GM12891 (cell line): ENCODE data around the gene RAB4B.
A peak's percentile ranks its signal among the peaks of the same experiment; 100 is the strongest.

Source experiments
- DNase-seq: peaks from one replicate; pipeline ENCODE4 v3.0.0; 2011; ENCODE audit warnings: low spot score; ENCODE audit not compliant: insufficient read length
- FAIRE-seq: peaks from 2 replicates; lab custom pipeline; 2011; peaks lifted over from hg19 to GRCh38; lab: Jason Lieb, UNC
- PAX5 ChIP-seq: IDR thresholded peaks from 2 replicates; pipeline ENCODE4 v1.6.1; 2011; ENCODE audit warnings: low read length, moderate library complexity, mild to moderate bottlenecking; ENCODE audit not compliant: insufficient read depth, severe bottlenecking
- POLR2A ChIP-seq: IDR thresholded peaks from 2 replicates; pipeline ENCODE4 v1.6.1; 2011; ENCODE audit warnings: low read depth, low read length, control low read depth
- POLR2AphosphoS5 ChIP-seq: IDR thresholded peaks from 2 replicates; pipeline ENCODE4 v1.6.1; 2011; ENCODE audit warnings: low read depth, low read length, control low read depth
- POU2F2 ChIP-seq: IDR thresholded peaks from 2 replicates; pipeline ENCODE4 v1.6.1; 2011; ENCODE audit warnings: low read depth, mild to moderate bottlenecking, control low read depth, low read length, moderate library complexity
- SPI1 ChIP-seq: IDR thresholded peaks from 2 replicates; pipeline ENCODE4 v1.6.1; 2011; ENCODE audit warnings: low read depth, low read length, control low read depth
- TAF1 ChIP-seq: IDR thresholded peaks from 2 replicates; pipeline ENCODE4 v1.6.1; 2011; ENCODE audit warnings: low read depth, low read length, control low read depth

The RAB4B gene

GRCh38 chr19:40798683-40799557 is 20.9 kb downstream of the RAB4B start, which contains the start of gene EGLN2:
Gene EGLN2 (plus strand): TSS chr19:40799191. CDS start chr19:40800573, 1,382 bp downstream.
- TF ChIP-seq SPI1 (0 out of 2 replicates have a peak, but pooled peaks have one; percentile 28), PAX5 (no peak), POU2F2 (peak; percentile 85)
- DNase-seq (peak; percentile 88), FAIRE-seq (peak; percentile 99)

GRCh38 chr19:40799558-40800338 is 21.7 kb downstream of the RAB4B start:
- TF ChIP-seq SPI1 (0 out of 2 replicates have a peak, but pooled peaks have one; percentile 2), POLR2A (peak; percentile 56; the same call in 1 of the 2 replicates), PAX5 (no peak), POLR2AphosphoS5 (peak; percentile 61; the same call in 1 of the 2 replicates)
- FAIRE-seq = peak; percentile 69
- no peak for DNase-seq

GRCh38 chr19:40800339-40800996 is 22.4 kb downstream of the RAB4B start:
- FAIRE-seq = no peak

GRCh38 chr19:40800997-40801377 is 22.9 kb downstream of the RAB4B start:
- DNase-seq = no peak
- no peak for TF ChIP-seq TAF1
- no peak for FAIRE-seq

More at GRCh38 chr19:40800339-40800996, 22.4 kb downstream of the RAB4B start:
- no peak for TF ChIP-seq PAX5
- TF ChIP-seq SPI1 = no peak
- TF ChIP-seq POLR2AphosphoS5 = no peak
- no peak for TF ChIP-seq POLR2A
- TF ChIP-seq TAF1 = no peak
- TF ChIP-seq POU2F2 = no peak
- DNase-seq = no peak

GRCh38 chr19:40801426-40802299 is 23.6 kb downstream of the RAB4B start:
- TF ChIP-seq SPI1 = no peak
- TF ChIP-seq TAF1 = no peak
- no peak for TF ChIP-seq POLR2A
- no peak for TF ChIP-seq POU2F2
- no peak for TF ChIP-seq PAX5
- no peak for TF ChIP-seq POLR2AphosphoS5
- DNase-seq (no peak), FAIRE-seq (no peak)

GRCh38 chr19:40802300-40803169 is 24.5 kb downstream of the RAB4B start:
- DNase-seq (no peak), FAIRE-seq (no peak)
- TF ChIP-seq POLR2A = no peak
- peak; percentile 26; the same call in 1 of the 2 replicates for TF ChIP-seq POLR2AphosphoS5
- TF ChIP-seq SPI1 = 0 out of 2 replicates have a peak, but pooled peaks have one; percentile 48
- no peak for TF ChIP-seq TAF1
- no peak for TF ChIP-seq POU2F2
- TF ChIP-seq PAX5 = no peak

- TF ChIP-seq TAF1 = no peak
- no peak for TF ChIP-seq POLR2A
- no peak for TF ChIP-seq POU2F2
- TF ChIP-seq POLR2AphosphoS5 = no peak
- no peak for TF ChIP-seq SPI1
- no peak for TF ChIP-seq PAX5
- no peak for DNase-seq
- FAIRE-seq = no peak
These were observed 25.3 kb downstream of the RAB4B start for GRCh38 chr19:40803170-40803856.
